Stimulated activated CD4-positive, alpha-beta T cell treated with anti-CD3 and anti-CD28 coated beads, Interleukin-1b, Interleukin-23, amount 100 ng/mL, for 1 hour (primary cell): Measurements from ENCODE around the gene PLCG1.
"Not testable (repeated sequence)": the region's sequence is repeated elsewhere in the genome, so short reads cannot be mapped to it uniquely, and the experiment has no call there.

Experiments used
- DNase-seq, 2 donors: peaks; one replicate each; pipeline ENCODE4 v3.0.0-alpha.2; 2020; ENCODE audit warnings: low read depth in 2 of 2

The PLCG1 gene

DNA sequence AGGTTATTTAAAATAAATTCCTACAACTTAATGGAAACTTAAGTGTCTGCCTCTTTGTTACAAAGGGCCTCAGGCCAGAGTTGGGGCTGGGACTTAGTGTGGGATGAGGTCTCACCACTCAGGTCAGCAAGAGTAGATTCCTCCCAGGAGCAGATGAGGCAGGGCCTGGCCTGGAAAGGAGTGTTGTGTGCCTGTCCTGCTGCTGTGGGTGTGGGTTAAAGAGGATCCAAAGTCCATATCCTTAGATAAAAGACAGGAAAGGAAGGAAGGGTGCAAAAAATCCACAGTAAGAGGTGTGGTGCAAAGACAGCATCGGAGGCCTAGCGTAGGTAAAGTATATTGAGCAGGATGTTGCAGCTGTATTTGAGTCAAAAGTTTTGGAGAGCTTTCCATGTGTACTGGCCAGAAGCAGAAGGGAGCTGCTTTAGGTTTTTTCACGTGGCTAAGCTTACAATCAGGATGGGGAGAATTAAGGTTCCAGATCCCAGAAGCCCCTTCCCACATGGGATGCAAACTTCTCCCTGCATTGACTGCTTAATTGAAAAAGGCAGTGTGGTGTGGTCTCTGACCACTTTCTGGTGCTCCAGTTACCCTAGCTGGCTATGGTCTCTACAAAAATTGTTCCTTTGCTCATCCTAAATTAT, 12.8 kb upstream of the PLCG1 start:
- DNase-seq, result no peak

GRCh38 chr20:41125530-41126457, 11.5 kb upstream of the PLCG1 start:
- no peak for DNase-seq

DNA sequence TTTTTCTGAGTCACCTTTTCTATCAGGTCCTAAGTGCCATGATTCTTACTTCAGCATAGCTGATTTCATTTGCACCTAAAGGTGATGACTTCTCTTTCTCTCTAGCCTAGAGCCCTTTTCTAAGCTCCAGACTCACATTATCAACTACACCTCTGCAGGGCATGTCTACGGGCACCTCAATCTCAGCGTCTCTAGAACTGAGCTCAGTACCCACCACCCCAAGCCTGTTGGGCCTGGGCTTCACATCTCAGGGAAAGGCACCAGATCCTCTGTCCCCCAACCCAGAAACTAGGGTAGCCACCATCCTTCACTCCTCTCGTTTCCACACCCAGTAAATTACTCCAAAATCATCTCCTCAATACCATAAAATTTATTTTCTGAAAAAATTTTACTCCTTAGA, 10.6 kb upstream of the PLCG1 start:
- no peak for DNase-seq

DNA sequence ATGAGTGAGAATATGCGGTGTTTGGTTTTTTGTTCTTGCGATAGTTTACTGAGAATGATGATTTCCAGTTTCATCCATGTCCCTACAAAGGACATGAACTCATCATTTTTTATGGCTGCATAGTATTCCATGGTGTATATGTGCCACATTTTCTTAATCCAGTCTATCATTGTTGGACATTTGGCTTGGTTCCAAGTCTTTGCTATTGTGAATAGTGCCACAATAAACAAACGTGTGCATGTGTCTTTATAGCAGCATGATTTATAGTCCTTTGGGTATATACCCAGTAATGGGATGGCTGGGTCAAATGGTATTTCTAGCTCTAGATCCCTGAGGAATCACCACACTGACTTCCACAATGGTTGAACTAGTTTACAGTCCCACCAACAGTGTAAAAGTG, 9.0 kb upstream of the PLCG1 start:
- not testable (repeated sequence) for DNase-seq

GRCh38 chr20:41131594-41132387, 5.6 kb upstream of the PLCG1 start:
- no peak for DNase-seq

DNA sequence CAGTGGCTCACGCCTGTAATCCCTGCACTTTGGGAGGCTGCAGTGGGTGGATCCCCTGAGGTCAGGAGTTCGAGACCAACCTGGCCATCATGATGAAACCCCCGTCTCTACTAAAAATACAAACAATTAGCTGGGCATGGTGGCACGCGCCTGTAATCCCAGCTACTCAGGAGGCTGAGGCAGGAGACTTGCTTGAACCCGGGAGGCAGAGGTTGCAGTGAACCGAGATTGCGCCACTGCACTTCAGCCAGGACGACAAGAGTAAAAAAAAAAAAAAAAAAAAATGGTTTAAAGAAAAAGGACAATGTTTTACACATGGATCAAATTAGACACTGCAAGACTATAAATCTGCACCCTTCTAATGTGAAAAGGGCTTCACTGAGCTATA, 5.0 kb upstream of the PLCG1 start:
- not testable (repeated sequence) for DNase-seq

GRCh38 chr20:41133709-41134361, 3.5 kb upstream of the PLCG1 start:
- no peak for DNase-seq

DNA sequence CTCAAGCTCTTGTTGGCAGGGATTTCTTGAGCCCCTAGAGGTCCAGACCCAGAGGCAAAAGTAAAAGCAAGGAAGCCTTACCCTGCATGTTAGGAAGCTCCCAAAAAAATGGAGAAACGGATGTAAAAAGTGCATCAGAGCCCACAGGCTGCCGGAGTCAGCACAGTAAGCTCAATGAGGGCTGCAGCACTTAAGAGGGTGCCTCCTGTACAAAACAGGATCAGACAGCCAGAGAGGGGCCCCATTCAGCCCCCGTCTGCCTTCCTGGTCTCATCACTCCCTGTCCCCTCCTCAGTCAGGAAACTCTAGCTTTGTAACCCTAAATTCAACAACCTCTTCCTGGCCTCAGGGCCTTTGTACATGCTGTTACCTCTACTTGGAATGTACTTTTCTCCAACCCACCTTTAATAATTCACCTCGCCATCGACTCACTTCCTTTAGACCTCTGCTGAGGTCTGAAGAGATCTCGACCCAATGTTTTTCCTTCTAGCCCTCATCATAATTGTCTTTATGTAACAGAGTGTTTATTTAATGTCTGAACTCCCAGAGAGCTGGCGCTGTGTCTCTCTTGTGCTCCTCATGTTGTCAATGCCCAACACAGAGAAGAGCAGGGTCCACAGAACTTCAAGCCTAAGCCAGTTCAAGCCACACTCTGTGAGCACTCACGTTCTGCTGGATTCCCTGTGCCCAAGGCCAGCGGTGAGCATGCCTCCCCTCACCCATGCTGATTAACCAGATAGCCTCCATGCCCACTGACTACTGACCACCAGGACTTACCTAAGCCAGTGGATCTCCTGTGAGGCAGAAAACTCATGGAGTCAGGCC, 2.8 kb upstream of the PLCG1 start:
- DNase-seq, result no peak

DNA sequence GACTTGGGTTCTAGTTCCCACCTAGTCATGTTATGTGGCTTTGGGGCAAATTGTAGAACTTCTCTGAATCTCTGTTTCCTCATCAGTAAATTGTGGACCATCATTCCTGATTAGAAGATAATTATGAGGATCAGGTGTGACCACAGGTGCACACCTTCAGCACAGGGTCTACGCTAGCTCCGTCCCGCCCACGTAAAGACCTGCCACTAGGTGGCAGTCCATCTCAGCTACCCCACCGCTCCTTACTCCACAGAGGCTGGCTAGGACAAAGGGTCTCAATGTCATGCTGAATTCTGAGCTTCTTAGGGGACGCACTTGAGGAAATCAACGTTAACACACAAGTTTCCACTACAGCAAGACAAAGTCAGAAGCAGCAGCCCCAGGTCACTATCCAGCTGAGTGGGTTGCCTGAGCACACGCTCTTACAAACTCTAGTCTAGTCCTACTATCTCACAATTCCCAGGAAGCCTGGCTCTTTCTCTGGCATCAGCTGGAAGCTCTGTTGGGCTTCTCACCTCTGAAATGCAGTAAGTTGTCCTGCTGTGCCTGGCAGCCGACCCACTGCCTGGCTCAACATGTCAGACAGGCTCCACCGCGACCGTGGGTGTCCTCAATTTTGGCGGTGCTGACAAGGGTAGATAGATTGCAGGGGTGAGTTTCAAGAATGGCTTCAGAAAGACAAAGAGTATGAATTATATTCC, 2.0 kb upstream of the PLCG1 start:
- no peak for DNase-seq

- no peak for DNase-seq
Observed at GRCh38 chr20:41135888-41136679, 1.3 kb upstream of the PLCG1 start.

GRCh38 chr20:41137614-41138474, 501 bp downstream of the PLCG1 start:
- DNase-seq, result no peak

- no peak for DNase-seq
Observed at GRCh38 chr20:41138475-41139226, 1.3 kb downstream of the PLCG1 start.

- DNase-seq, result no peak
Observed at GRCh38 chr20:41139227-41140093, 2.1 kb downstream of the PLCG1 start.

- DNase-seq, result no peak
Observed at GRCh38 chr20:41140226-41141133, 3.1 kb downstream of the PLCG1 start.

GRCh38 chr20:41141153-41141815, 3.9 kb downstream of the PLCG1 start:
- no peak for DNase-seq
